GM12878 (cell line): ENCODE results near the gene ATL2. TPM values are rescaled to one million over a fixed set of nuclear protein-coding genes. Genes with fewer than 3 reads are reported as not detected.

ENCODE experiments used
- ATAC-seq: fragments of 200-7000 bp; cut with Tn5 transposase; 3 replicates; pipeline ENCODE4 v1.9.1; 2020; ENCODE audit warnings: mild to moderate bottlenecking, moderate library complexity
- BruUV-seq: library from RNA; stranded (reverse); fragments of 400-500 nt; replicated peaks from 2 replicates; lab custom pipeline; 2021; lab: Mats Ljungman, UMichigan
- CTCF ChIA-PET: fragments of 300-600 bp; sonication (Branson Sonifier 250); formaldehyde crosslinking; extraction: SDS; loops from one replicate; lab custom pipeline; 2021; ENCODE audit warnings: inconsistent platforms; lab: Yijun Ruan, JAX
- POLR2A ChIA-PET: fragments of 350-600 bp; formaldehyde crosslinking; extraction: SDS; loops from one replicate; lab custom pipeline; 2021; ENCODE audit warnings: inconsistent platforms; lab: Charles Lee
- RAD21 ChIA-PET: fragments of 300-600 bp; sonication (Branson Sonifier 250); formaldehyde crosslinking; loops from one replicate; lab custom pipeline; 2023; ENCODE audit warnings: antibody characterized with exemption; ENCODE audit not compliant: unreplicated experiment; lab: Charles Lee
- SMC1A ChIA-PET: fragments of 300-600 bp; sonication (Branson Sonifier 250); formaldehyde crosslinking; loops from one replicate; lab custom pipeline; 2023; ENCODE audit not compliant: unreplicated experiment, uncharacterized antibody; lab: Charles Lee
- DNase-seq: peaks from one replicate; pipeline ENCODE4 v3.0.0-alpha.2; 2011; ENCODE audit warnings: low read depth, low spot score
- FAIRE-seq: peaks from 3 replicates; lab custom pipeline; 2011; peaks lifted over from hg19 to GRCh38; lab: Jason Lieb, UNC
- H2AFZ ChIP-seq: 2 replicates; pipeline ENCODE4 v1.6.0; 2011; ENCODE audit warnings: low read depth, low read length, control low read depth; ENCODE audit not compliant: control insufficient read depth
- H3K27ac ChIP-seq: 2 replicates; pipeline ENCODE4 v1.5.1; 2011; ENCODE audit warnings: control low read depth; ENCODE audit not compliant: control insufficient read depth, insufficient read depth
- H3K27me3 ChIP-seq, 2 experiments: replicated peaks in 1 of 2; 2 replicates each; pipeline versions ENCODE4 v1.6.0 to v1.6.1; 2011; ENCODE audit warnings: low read length in 1 of 2; ENCODE audit not compliant: control insufficient read depth in 2 of 2, insufficient read depth in 2 of 2
- H3K36me3 ChIP-seq, 2 experiments: 2 replicates each; pipeline ENCODE4 v1.5.1; 2011; ENCODE audit warnings: low read length in 1 of 2; ENCODE audit not compliant: control insufficient read depth in 2 of 2, insufficient read depth in 2 of 2
- H3K4me1 ChIP-seq: 2 replicates; pipeline ENCODE4 v1.6.1; 2011; ENCODE audit warnings: mild to moderate bottlenecking, low read length, moderate library complexity, mixed read lengths; ENCODE audit not compliant: control insufficient read depth, insufficient read depth
- H3K4me2 ChIP-seq: 2 replicates; pipeline ENCODE4 v1.6.0; 2011; ENCODE audit warnings: control low read depth; ENCODE audit not compliant: control insufficient read depth, insufficient read depth
- H3K4me3 ChIP-seq: fragments of 200-600 bp; sonication (generic); 2 replicates; pipeline ENCODE4 v1.5.1; 2016
- H3K79me2 ChIP-seq: 2 replicates; pipeline ENCODE4 v1.6.0; 2011; ENCODE audit warnings: low read length; ENCODE audit not compliant: control insufficient read depth, insufficient read depth
- H3K9ac ChIP-seq: 2 replicates; pipeline ENCODE4 v1.8.0; 2011; ENCODE audit warnings: low read length, control low read depth, mixed read lengths; ENCODE audit not compliant: control insufficient read depth, insufficient read depth
- H3K9me3 ChIP-seq: replicated peaks from 3 replicates; pipeline ENCODE4 v1.5.1; 2011; ENCODE audit warnings: mild to moderate bottlenecking, low read length; ENCODE audit not compliant: control insufficient read depth, insufficient read depth
- H4K20me1 ChIP-seq: 2 replicates; pipeline ENCODE4 v1.6.0; 2011; ENCODE audit not compliant: control insufficient read depth, insufficient read depth
- IRF4 ChIP-seq: IDR thresholded peaks from 2 replicates; pipeline ENCODE4 v1.6.1; 2011; ENCODE audit warnings: low read depth, low read length
- MEF2B ChIP-seq: fragments of 450-650 bp; IDR thresholded peaks from 2 replicates; pipeline ENCODE4 v1.6.1; 2018; ENCODE audit warnings: mild to moderate bottlenecking, moderate library complexity; ENCODE audit not compliant: partially characterized antibody, poor library complexity, severe bottlenecking
- MYB ChIP-seq: fragments of 150-350 bp; IDR thresholded peaks from 2 replicates; pipeline ENCODE4 v1.6.1; 2014; ENCODE audit warnings: mild to moderate bottlenecking, low read depth, low read length, borderline replicate concordance
- RCOR1 ChIP-seq: conservative IDR thresholded peaks from 2 replicates; pipeline ENCODE4 v1.6.1; 2012; ENCODE audit warnings: low read depth, low read length, improper control_type of control experiment
- SMC3 ChIP-seq: IDR thresholded peaks from 2 replicates; pipeline ENCODE4 v1.6.1; 2011; ENCODE audit warnings: low read length, improper control_type of control experiment, borderline replicate concordance
- TCF12 ChIP-seq: IDR thresholded peaks from 2 replicates; pipeline ENCODE4 v1.6.1; 2011; ENCODE audit warnings: low read depth, mild to moderate bottlenecking, low read length
- WGBS: methylation state at CpG from one replicate; pipeline ENCODE4 v1.1.6; 2016; ENCODE audit warnings: low lambda C conversion rate; ENCODE audit not compliant: insufficient replicate concordance, insufficient coverage; ENCODE audit errors: missing lambda C conversion rate; 5-methylcytosine and 5-hydroxymethylcytosine counted together
- in situ Hi-C: fragments of 300-500 bp; cut with MboI; formaldehyde crosslinking; loops from 9 replicates; pipeline ENCODE4 v1.14.3; 2018; ENCODE audit warnings: mixed read lengths
- intact Hi-C: fragments of 100-400 bp; cut with micrococcal nuclease; formaldehyde crosslinking; loops from one replicate; pipeline ENCODE4 v1.14.2; 2022; ENCODE audit not compliant: unreplicated experiment
- polyA plus RNA-seq, 11 experiments: library from polyadenylated mRNA; depleted of rRNA in 4 of 11; unstranded in 6 of 11; stranded (reverse) in 5 of 11; fragments of >200 nt; fragmentation: Nextera tagmentation in 4 of 11; fragmentation: Illumina TruSeq in 1 of 11; extraction: Ambion mirVana in 4 of 11; extraction: Trizol in 1 of 11; gene quantifications; 1 replicate in 1 of 11; 2 replicates in 10 of 11; pipeline versions ENCODE4 v1.2.1 to v1.2.3, GENCODE V29; 2011 to 2016; ENCODE audit warnings: inconsistent platforms in 2 of 11, missing spikeins in 2 of 11, low read depth in 1 of 11
- total RNA-seq, 4 experiments: library from RNA; depleted of rRNA in 3 of 4; stranded (reverse); fragments of >200 nt in 3 of 4; fragmentation: Illumina TruSeq in 1 of 4; extraction: Trizol in 1 of 4; gene quantifications; 2 replicates each; pipeline versions ENCODE4 v1.2.1 to v1.2.3, GENCODE V29; 2013 to 2021
- TF ChIP-seq, protein P1 (sequence below): IDR thresholded peaks from 2 replicates; pipeline ENCODE4 v1.6.1; 2012; ENCODE audit warnings: low read length, inconsistent platforms
- TF ChIP-seq, protein P2 (sequence below): IDR thresholded peaks from 2 replicates; pipeline ENCODE4 v1.6.1; 2012; ENCODE audit warnings: improper control_type of control experiment, low read depth, low read length; ENCODE audit not compliant: insufficient replicate concordance

ATL2 gene
- total and polyA plus RNA-seq, 10 of the 15 experiments (the other 5 are each of a cell fraction or from before 2014, with no cell fraction given), result 8.6 to 51.5 (median 41.8) TPM

DNA sequence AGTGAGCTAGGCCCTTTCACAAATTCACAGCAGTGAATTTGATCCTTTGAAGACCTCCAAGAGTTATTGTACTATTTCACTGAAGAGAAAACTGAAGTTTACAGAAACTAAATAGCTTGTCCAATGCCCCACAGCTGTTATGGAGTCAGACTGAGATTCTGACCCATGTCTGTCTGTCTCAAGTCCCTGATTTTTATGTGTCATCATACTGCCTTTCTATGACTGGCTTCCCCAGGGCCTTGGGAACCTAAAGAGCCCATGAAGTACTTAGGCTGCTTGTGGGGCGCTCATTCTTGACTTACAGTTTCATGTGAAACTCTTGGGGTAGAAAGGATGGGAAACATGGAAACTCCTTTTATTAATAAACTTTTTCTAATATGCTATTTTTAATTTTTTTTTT is 107.7 kb downstream of the ATL2 start:
- Histone ChIP-seq H3K9me3 (peaks cover 25% of the 10 kb centered on the region; the same call in 2 of the 3 replicates), H3K27ac (no peak overlapping the region; the same call in 1 of the 2 replicates), H2AFZ (no peak overlapping the region), H3K9ac (no peak overlapping the region), H3K4me2 (no peak overlapping the region), H4K20me1 (no peaks in the 10 kb centered on the region), H3K36me3 (no peaks in the 10 kb centered on the region; a peak in 1 of 4 replicates), H3K27me3 (no peaks in the 10 kb centered on the region), H3K4me1 (peaks cover 9% of the 10 kb centered on the region), H3K79me2 (no peaks in the 10 kb centered on the region), H3K4me3 (no peak overlapping the region)
- SMC1A ChIA-PET, result interaction anchor here (0.7 to 1.2 kb wide), 7 partner anchors 8 to 550 kb away, joined by 3 to 5 read pairs (median 3); partner anchors contain the start of gene CYP1B1
- no TSS peak for BruUV-seq
- ATAC-seq (no peak), FAIRE-seq (peak; percentile 47), DNase-seq (no peak)
- intact Hi-C loops (no loop called here), in situ Hi-C loops (loop anchor here (5.0 kb wide), 2 partner anchors 287 to 877 kb away; no protein-coding TSS in a partner anchor)
- RAD21 ChIA-PET, result no interaction called here
- no peak for TF ChIP-seq SMC3
- TF ChIP-seq, protein P1, sequence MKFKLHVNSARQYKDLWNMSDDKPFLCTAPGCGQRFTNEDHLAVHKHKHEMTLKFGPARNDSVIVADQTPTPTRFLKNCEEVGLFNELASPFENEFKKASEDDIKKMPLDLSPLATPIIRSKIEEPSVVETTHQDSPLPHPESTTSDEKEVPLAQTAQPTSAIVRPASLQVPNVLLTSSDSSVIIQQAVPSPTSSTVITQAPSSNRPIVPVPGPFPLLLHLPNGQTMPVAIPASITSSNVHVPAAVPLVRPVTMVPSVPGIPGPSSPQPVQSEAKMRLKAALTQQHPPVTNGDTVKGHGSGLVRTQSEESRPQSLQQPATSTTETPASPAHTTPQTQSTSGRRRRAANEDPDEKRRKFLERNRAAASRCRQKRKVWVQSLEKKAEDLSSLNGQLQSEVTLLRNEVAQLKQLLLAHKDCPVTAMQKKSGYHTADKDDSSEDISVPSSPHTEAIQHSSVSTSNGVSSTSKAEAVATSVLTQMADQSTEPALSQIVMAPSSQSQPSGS, result peak; percentile 19; the same call in 1 of the 2 replicates
- POLR2A ChIA-PET, result interaction anchor here (0.8 kb wide), 1 partner anchor 9 kb away, joined by 3 read pairs; no protein-coding TSS in a partner anchor
- CTCF ChIA-PET, result interaction anchor here (0.9 to 1.4 kb wide), 6 partner anchors 154 to 873 kb away, joined by 3 read pairs; no protein-coding TSS in a partner anchor
- WGBS, result 29% methylated on average over 1 of the region's 1 CpG

DNA sequence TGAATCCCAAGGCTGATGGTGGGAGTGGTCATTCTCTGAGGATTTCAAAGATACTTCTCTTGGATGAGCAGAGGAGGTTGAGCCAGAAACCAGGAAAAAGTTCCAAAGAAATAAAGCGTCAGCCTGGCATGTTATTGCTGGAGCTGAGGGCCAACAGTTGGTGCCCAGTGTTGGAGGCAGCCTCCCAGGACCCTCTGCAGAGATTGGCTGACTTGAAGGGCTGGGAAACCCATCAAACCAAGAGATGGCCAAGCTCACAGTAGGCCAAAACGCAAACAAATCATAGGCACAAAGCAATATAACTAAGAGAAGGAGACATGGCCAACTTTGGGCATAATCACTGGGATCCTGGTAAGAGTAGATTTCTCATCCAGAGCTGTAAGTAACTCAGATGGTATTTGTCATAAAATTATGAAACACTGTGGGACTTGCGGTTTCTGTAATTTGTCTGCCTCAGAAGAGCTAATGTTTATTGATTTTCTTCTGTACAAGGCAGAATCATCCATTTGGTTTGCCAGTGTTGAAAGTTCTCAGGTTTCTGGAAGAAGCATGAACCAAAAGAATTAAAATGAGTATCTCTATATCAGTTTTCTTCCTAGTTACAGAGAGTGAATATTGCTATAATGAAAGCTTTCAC is 108.3 kb downstream of the ATL2 start:
- Histone ChIP-seq H3K9ac (no peak overlapping the region), H3K4me2 (no peak overlapping the region), H4K20me1 (no peaks in the 10 kb centered on the region), H3K27ac (no peak overlapping the region; the same call in 1 of the 2 replicates), H3K4me3 (no peak overlapping the region), H3K4me1 (peaks cover 10% of the 10 kb centered on the region), H2AFZ (no peak overlapping the region), H3K9me3 (peaks cover 25% of the 10 kb centered on the region; the same call in 2 of the 3 replicates), H3K27me3 (no peaks in the 10 kb centered on the region), H3K36me3 (no peaks in the 10 kb centered on the region; a peak in 1 of 4 replicates), H3K79me2 (no peaks in the 10 kb centered on the region)
- SMC1A ChIA-PET, result interaction anchor here (0.7 to 1.2 kb wide), 7 partner anchors 9 to 549 kb away, joined by 3 to 5 read pairs (median 3); partner anchors contain the start of gene CYP1B1
- DNase-seq (no peak), ATAC-seq (no peak), FAIRE-seq (no peak)
- intact Hi-C loops (no loop called here), in situ Hi-C loops (loop anchor here (5.0 kb wide), 2 partner anchors 287 to 877 kb away; no protein-coding TSS in a partner anchor)
- RAD21 ChIA-PET, result no interaction called here
- no TSS peak for BruUV-seq
- POLR2A ChIA-PET, result interaction anchor here (0.8 kb wide), 1 partner anchor 9 kb away, joined by 3 read pairs; no protein-coding TSS in a partner anchor
- WGBS, result 88% methylated on average over 3 of the region's 3 CpGs
- CTCF ChIA-PET, result interaction anchor here (0.8 to 1.4 kb wide), 7 partner anchors 153 to 872 kb away, joined by 3 read pairs; no protein-coding TSS in a partner anchor
- TF ChIP-seq MYB, result no peak
- no peak for TF ChIP-seq RCOR1
- no peak for TF ChIP-seq MEF2B
- TF ChIP-seq, protein P2, sequence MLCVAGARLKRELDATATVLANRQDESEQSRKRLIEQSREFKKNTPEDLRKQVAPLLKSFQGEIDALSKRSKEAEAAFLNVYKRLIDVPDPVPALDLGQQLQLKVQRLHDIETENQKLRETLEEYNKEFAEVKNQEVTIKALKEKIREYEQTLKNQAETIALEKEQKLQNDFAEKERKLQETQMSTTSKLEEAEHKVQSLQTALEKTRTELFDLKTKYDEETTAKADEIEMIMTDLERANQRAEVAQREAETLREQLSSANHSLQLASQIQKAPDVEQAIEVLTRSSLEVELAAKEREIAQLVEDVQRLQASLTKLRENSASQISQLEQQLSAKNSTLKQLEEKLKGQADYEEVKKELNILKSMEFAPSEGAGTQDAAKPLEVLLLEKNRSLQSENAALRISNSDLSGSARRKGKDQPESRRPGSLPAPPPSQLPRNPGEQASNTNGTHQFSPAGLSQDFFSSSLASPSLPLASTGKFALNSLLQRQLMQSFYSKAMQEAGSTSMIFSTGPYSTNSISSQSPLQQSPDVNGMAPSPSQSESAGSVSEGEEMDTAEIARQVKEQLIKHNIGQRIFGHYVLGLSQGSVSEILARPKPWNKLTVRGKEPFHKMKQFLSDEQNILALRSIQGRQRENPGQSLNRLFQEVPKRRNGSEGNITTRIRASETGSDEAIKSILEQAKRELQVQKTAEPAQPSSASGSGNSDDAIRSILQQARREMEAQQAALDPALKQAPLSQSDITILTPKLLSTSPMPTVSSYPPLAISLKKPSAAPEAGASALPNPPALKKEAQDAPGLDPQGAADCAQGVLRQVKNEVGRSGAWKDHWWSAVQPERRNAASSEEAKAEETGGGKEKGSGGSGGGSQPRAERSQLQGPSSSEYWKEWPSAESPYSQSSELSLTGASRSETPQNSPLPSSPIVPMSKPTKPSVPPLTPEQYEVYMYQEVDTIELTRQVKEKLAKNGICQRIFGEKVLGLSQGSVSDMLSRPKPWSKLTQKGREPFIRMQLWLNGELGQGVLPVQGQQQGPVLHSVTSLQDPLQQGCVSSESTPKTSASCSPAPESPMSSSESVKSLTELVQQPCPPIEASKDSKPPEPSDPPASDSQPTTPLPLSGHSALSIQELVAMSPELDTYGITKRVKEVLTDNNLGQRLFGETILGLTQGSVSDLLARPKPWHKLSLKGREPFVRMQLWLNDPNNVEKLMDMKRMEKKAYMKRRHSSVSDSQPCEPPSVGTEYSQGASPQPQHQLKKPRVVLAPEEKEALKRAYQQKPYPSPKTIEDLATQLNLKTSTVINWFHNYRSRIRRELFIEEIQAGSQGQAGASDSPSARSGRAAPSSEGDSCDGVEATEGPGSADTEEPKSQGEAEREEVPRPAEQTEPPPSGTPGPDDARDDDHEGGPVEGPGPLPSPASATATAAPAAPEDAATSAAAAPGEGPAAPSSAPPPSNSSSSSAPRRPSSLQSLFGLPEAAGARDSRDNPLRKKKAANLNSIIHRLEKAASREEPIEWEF, result no peak
- TF ChIP-seq TCF12, result no peak
- TF ChIP-seq IRF4, result no peak
